ENCODE results near the gene CDR2. TPM values are rescaled to one million over a fixed set of nuclear protein-coding genes. Genes with fewer than 3 reads are reported as not detected.

CDR2 gene
- polyA plus RNA-seq, 1 donor (not counting 4 experiments of a cell fraction or from before 2014, with no cell fraction given): 37.1 TPM

GRCh38 chr16:22317625-22318024 is 56.8 kb downstream of the CDR2 start:
- Histone ChIP-seq H3K4me1 (ENCODE audit: control insufficient read depth, extremely low read depth, insufficient read depth, low read length) (peaks cover 27% of the 10 kb centered on the region), H3K4me2 (ENCODE audit: control insufficient read depth, extremely low read depth, insufficient read depth, low read depth, low read length) (no peak overlapping the region), H3K27me3 (ENCODE audit: control insufficient read depth, extremely low read depth, insufficient read depth, low read length) (no peaks in the 10 kb centered on the region), H3K9me1 (ENCODE audit: control insufficient read depth, extremely low read depth, insufficient read depth, low read length) (no peaks in the 10 kb centered on the region), H2AFZ (ENCODE audit: control insufficient read depth, low read length) (no peak overlapping the region), H3K9me3 (ENCODE audit: control insufficient read depth, low read depth, low read length) (no peaks in the 10 kb centered on the region), H3K79me2 (ENCODE audit: control insufficient read depth, insufficient read depth, low read length) (peaks cover 11% of the 10 kb centered on the region), H3K9ac (ENCODE audit: control insufficient read depth, extremely low read depth, insufficient read depth, low read length) (no peak overlapping the region), H3K36me3 (ENCODE audit: control insufficient read depth in 2 of 2, extremely low read depth in 1 of 2, insufficient read depth in 2 of 2, low read length in 2 of 2) (peaks cover 34 to 61% of the 10 kb centered on the region in 2 experiments), H3K27ac (ENCODE audit: control insufficient read depth, insufficient read depth, low read length) (no peak overlapping the region), H3K4me3 (ENCODE audit: control insufficient read depth in 2 of 3, extremely low read depth in 1 of 3, insufficient read depth in 2 of 3, low read depth in 1 of 3, low read length in 3 of 3) (no peak overlapping the region), H4K20me1 (ENCODE audit: control insufficient read depth, extremely low read depth, insufficient read depth, low read length) (peaks cover 2% of the 10 kb centered on the region)
- no peak for FAIRE-seq
- no peak for DNase-seq (ENCODE audit: low read depth, low spot score)
- TF ChIP-seq CTCF (optimal IDR thresholded peaks at IDR 0.05 in 1 of 3, IDR thresholded peaks at IDR 0.05 in 1 of 3, conservative IDR thresholded peaks at IDR 0.05 in 1 of 3; ENCODE audit: extremely low read depth in 1 of 3, insufficient read depth in 2 of 3, low read length in 3 of 3): no peak
- TF ChIP-seq EZH2 (IDR thresholded peaks at IDR 0.05; ENCODE audit: low read length): no peak
- dilution Hi-C loops (cut with MboI; ENCODE audit: extremely low pct_ligation_motif_present, low sequenced_read_pairs): no loop called here

- H3K9me3 ChIP-seq (ENCODE audit: control insufficient read depth, low read depth, low read length): no peaks in the 10 kb centered on the region
- H3K27me3 ChIP-seq (ENCODE audit: control insufficient read depth, extremely low read depth, insufficient read depth, low read length): no peaks in the 10 kb centered on the region
- H3K79me2 ChIP-seq (ENCODE audit: control insufficient read depth, insufficient read depth, low read length): peaks cover 7% of the 10 kb centered on the region
- H3K4me3 ChIP-seq (ENCODE audit: control insufficient read depth in 2 of 3, extremely low read depth in 1 of 3, insufficient read depth in 2 of 3, low read depth in 1 of 3, low read length in 3 of 3): no peak overlapping the region
- H3K9ac ChIP-seq (ENCODE audit: control insufficient read depth, extremely low read depth, insufficient read depth, low read length): no peak overlapping the region
- H3K4me2 ChIP-seq (ENCODE audit: control insufficient read depth, extremely low read depth, insufficient read depth, low read depth, low read length): no peak overlapping the region
- no peak for TF ChIP-seq CTCF (optimal IDR thresholded peaks at IDR 0.05 in 1 of 3, IDR thresholded peaks at IDR 0.05 in 1 of 3, conservative IDR thresholded peaks at IDR 0.05 in 1 of 3; ENCODE audit: extremely low read depth in 1 of 3, insufficient read depth in 2 of 3, low read length in 3 of 3)
- no peak for TF ChIP-seq EZH2 (IDR thresholded peaks at IDR 0.05; ENCODE audit: low read length)
- H3K27ac ChIP-seq (ENCODE audit: control insufficient read depth, insufficient read depth, low read length): no peak overlapping the region
- no peaks in the 10 kb centered on the region for H3K9me1 ChIP-seq (ENCODE audit: control insufficient read depth, extremely low read depth, insufficient read depth, low read length)
- DNase-seq (ENCODE audit: low read depth, low spot score): no peak
- dilution Hi-C loops (cut with MboI; ENCODE audit: extremely low pct_ligation_motif_present, low sequenced_read_pairs): no loop called here
- H3K36me3 ChIP-seq (ENCODE audit: control insufficient read depth in 2 of 2, extremely low read depth in 1 of 2, insufficient read depth in 2 of 2, low read length in 2 of 2): peaks cover 34 to 61% of the 10 kb centered on the region in 2 experiments
- FAIRE-seq: no peak
- peaks cover 27% of the 10 kb centered on the region for H3K4me1 ChIP-seq (ENCODE audit: control insufficient read depth, extremely low read depth, insufficient read depth, low read length)
- H4K20me1 ChIP-seq (ENCODE audit: control insufficient read depth, extremely low read depth, insufficient read depth, low read length): peaks cover 2% of the 10 kb centered on the region
- no peak overlapping the region for H2AFZ ChIP-seq (ENCODE audit: control insufficient read depth, low read length)
Observed at GRCh38 chr16:22317001-22317530, 57.4 kb downstream of the CDR2 start.

Data from keratinocyte (primary cell).